ENCODE data around the gene ICA1L.

GRCh38 chr2:202881570-202881969 is 10.0 kb upstream of the ICA1L start:
- TF ChIP-seq CTCF (IDR thresholded peaks at IDR 0.05) = no peak
- TF ChIP-seq POLR2A (IDR thresholded peaks at IDR 0.05) = no peak
